GM18498 (cell line): ENCODE measurements around the gene MRPL17.
A peak's percentile ranks its signal among the peaks of the same experiment; 100 is the strongest.
"Not testable (repeated sequence)": the region's sequence is repeated elsewhere in the genome, so short reads cannot be mapped to it uniquely, and the experiment has no call there.

Experiments used
- ATAC-seq: cut with Tn5 transposase; IDR thresholded peaks from one replicate; pipeline ENCODE4 v1.9.1; 2021; ENCODE audit warnings: mild to moderate bottlenecking, moderate library complexity; ENCODE audit not compliant: unreplicated experiment

The MRPL17 gene

GRCh38 chr11:6684068-6684467 is 928 bp upstream of the MRPL17 start:
- ATAC-seq: not testable (repeated sequence)

GRCh38 chr11:6682591-6682935 is 577 bp downstream of the MRPL17 start:
- peak; percentile 5 for ATAC-seq

GRCh38 chr11:6681949-6682348 is 1.2 kb downstream of the MRPL17 start:
- ATAC-seq: no peak

GRCh38 chr11:6681505-6681904 is 1.6 kb downstream of the MRPL17 start:
- no peak for ATAC-seq

GRCh38 chr11:6677018-6677417 is 6.1 kb downstream of the MRPL17 start:
- no peak for ATAC-seq

GRCh38 chr11:6674862-6675261 is 8.3 kb downstream of the MRPL17 start:
- ATAC-seq: no peak

GRCh38 chr11:6674219-6674597 is 8.9 kb downstream of the MRPL17 start:
- ATAC-seq: no peak

- ATAC-seq: no peak
These were observed 9.5 kb downstream of the MRPL17 start for GRCh38 chr11:6673523-6674218.

- no peak for ATAC-seq
These were observed 11.1 kb downstream of the MRPL17 start for GRCh38 chr11:6671991-6672390.

- ATAC-seq: no peak
These were observed 12.8 kb downstream of the MRPL17 start for GRCh38 chr11:6670202-6670830.

GRCh38 chr11:6667733-6668374 is 15.3 kb downstream of the MRPL17 start:
- ATAC-seq: peak; percentile 65

- no peak for ATAC-seq
These were observed 16.6 kb downstream of the MRPL17 start for GRCh38 chr11:6666302-6667183.

- ATAC-seq: no peak
These were observed 18.6 kb downstream of the MRPL17 start for GRCh38 chr11:6664551-6664950.

- ATAC-seq: no peak
These were observed 19.2 kb downstream of the MRPL17 start for GRCh38 chr11:6663794-6664469.

GRCh38 chr11:6660712-6661111 is 22.4 kb downstream of the MRPL17 start:
- ATAC-seq: no peak

GRCh38 chr11:6658647-6659046 is 24.5 kb downstream of the MRPL17 start:
- ATAC-seq: no peak

GRCh38 chr11:6657346-6657745 is 25.8 kb downstream of the MRPL17 start:
- no peak for ATAC-seq

GRCh38 chr11:6656936-6657335 is 26.2 kb downstream of the MRPL17 start:
- no peak for ATAC-seq

GRCh38 chr11:6656584-6656915 is 26.6 kb downstream of the MRPL17 start:
- ATAC-seq: no peak

- no peak for ATAC-seq
These were observed 27.2 kb downstream of the MRPL17 start, which contains the start of gene DCHS1 for GRCh38 chr11:6655790-6656583. Gene DCHS1 (minus strand): TSS chr11:6655809. CDS start chr11:6641613, 14,196 bp downstream.
